MCF 10A (cell line): ENCODE measurements around the gene ZNF536. TPM values are rescaled to one million over a fixed set of nuclear protein-coding genes. Genes with fewer than 3 reads are reported as not detected.
"Not testable (repeated sequence)": the region's sequence is repeated elsewhere in the genome, so short reads cannot be mapped to it uniquely, and the experiment has no call there.

Experiments
- BruUV-seq: library from RNA; stranded (reverse); fragments of 400-500 nt; replicated peaks from 2 replicates; lab custom pipeline; 2021; lab: Mats Ljungman, UMichigan
- CTCF ChIA-PET: fragments of 300-600 bp; sonication (Branson Sonifier 250); formaldehyde crosslinking; extraction: SDS; loops from one replicate; lab custom pipeline; 2021; ENCODE audit warnings: antibody characterized with exemption, inconsistent platforms; lab: Yijun Ruan, JAX
- POLR2A ChIA-PET: fragments of 300-600, 350-650 bp; sonication (Branson Sonifier 250); formaldehyde crosslinking; extraction: SDS; loops from one replicate; lab custom pipeline; 2020; ENCODE audit warnings: antibody characterized with exemption, inconsistent platforms; lab: Yijun Ruan, JAX
- DNase-seq: peaks from one replicate; pipeline ENCODE4 v3.0.0-alpha.2; 2018; ENCODE audit not compliant: unreplicated experiment
- H3K27ac Mint-ChIP-seq: one replicate; pipeline ENCODE4 v1.8.0; 2022; ENCODE audit warnings: mild to moderate bottlenecking, low read depth, mixed read lengths; ENCODE audit not compliant: unreplicated experiment
- H3K27me3 Mint-ChIP-seq: one replicate; pipeline ENCODE4 v1.8.0; 2022; ENCODE audit warnings: mixed read lengths; ENCODE audit not compliant: insufficient read depth, unreplicated experiment
- H3K36me3 Mint-ChIP-seq: one replicate; pipeline ENCODE4 v1.8.0; 2022; ENCODE audit warnings: mild to moderate bottlenecking, moderate library complexity, mixed read lengths; ENCODE audit not compliant: insufficient read depth, unreplicated experiment
- H3K4me1 Mint-ChIP-seq: one replicate; pipeline ENCODE4 v1.8.0; 2022; ENCODE audit warnings: mixed read lengths; ENCODE audit not compliant: insufficient read depth, unreplicated experiment
- H3K4me3 Mint-ChIP-seq: one replicate; pipeline ENCODE4 v1.8.0; 2022; ENCODE audit warnings: mild to moderate bottlenecking, moderate library complexity, mixed read lengths; ENCODE audit not compliant: unreplicated experiment
- H3K9me3 Mint-ChIP-seq: one replicate; pipeline ENCODE4 v1.8.0; 2022; ENCODE audit warnings: mixed read lengths; ENCODE audit not compliant: unreplicated experiment
- CTCF ChIP-seq: fragments of 200-600 bp; IDR thresholded peaks from one replicate; pipeline ENCODE4 v1.8.0; 2022; ENCODE audit warnings: antibody characterized with exemption, mild to moderate bottlenecking; ENCODE audit not compliant: unreplicated experiment
- intact Hi-C: fragments of 100-400 bp; cut with micrococcal nuclease; formaldehyde crosslinking; loops from 2 replicates; pipeline ENCODE4 v1.14.1; 2022
- total RNA-seq: library from RNA; stranded (reverse); gene quantifications from 2 replicates; pipeline ENCODE4 v1.2.3, GENCODE V29; 2022

Gene ZNF536
- total RNA-seq, 1 experiment from 2014 or later = not detected

- TF ChIP-seq CTCF = no peak
- POLR2A ChIA-PET = no interaction called here
- peaks cover 18% of the 10 kb centered on the region for H3K9me3 Mint-ChIP-seq
- intact Hi-C loops = no loop called here
- no peak overlapping the region for H3K27ac Mint-ChIP-seq
- no peaks in the 10 kb centered on the region for H3K27me3 Mint-ChIP-seq
- CTCF ChIA-PET = interaction anchor here (0.6 kb wide), 1 partner anchor 11 kb away, joined by 5 read pairs; no protein-coding TSS in a partner anchor
- H3K4me3 Mint-ChIP-seq = no peak overlapping the region
- BruUV-seq = no TSS peak
- no peaks in the 10 kb centered on the region for H3K4me1 Mint-ChIP-seq
- DNase-seq = no peak
- H3K36me3 Mint-ChIP-seq = no peaks in the 10 kb centered on the region
These were observed 27.4 kb upstream of the ZNF536 start for GRCh38 chr19:30344446-30345425.

GRCh38 chr19:30345686-30346085 lies 26.5 kb upstream of the ZNF536 start:
- no peak for DNase-seq
- no peaks in the 10 kb centered on the region for H3K27me3 Mint-ChIP-seq
- BruUV-seq = no TSS peak
- ChIA-PET CTCF (no interaction called here), POLR2A (no interaction called here)
- no peaks in the 10 kb centered on the region for H3K4me1 Mint-ChIP-seq
- H3K4me3 Mint-ChIP-seq = no peak overlapping the region
- TF ChIP-seq CTCF = no peak
- H3K36me3 Mint-ChIP-seq = no peaks in the 10 kb centered on the region
- no peak overlapping the region for H3K27ac Mint-ChIP-seq
- H3K9me3 Mint-ChIP-seq = peaks cover 18% of the 10 kb centered on the region
- intact Hi-C loops = no loop called here

- POLR2A ChIA-PET, H3K4me3 Mint-ChIP-seq, H3K27me3 Mint-ChIP-seq, intact Hi-C loops, BruUV-seq, H3K36me3 Mint-ChIP-seq, H3K27ac Mint-ChIP-seq, H3K4me1 Mint-ChIP-seq, CTCF ChIA-PET, DNase-seq: not testable (repeated sequence)
- H3K9me3 Mint-ChIP-seq = peaks cover 18% of the 10 kb centered on the region
These were observed 25.7 kb upstream of the ZNF536 start for GRCh38 chr19:30346468-30346867.

DNA sequence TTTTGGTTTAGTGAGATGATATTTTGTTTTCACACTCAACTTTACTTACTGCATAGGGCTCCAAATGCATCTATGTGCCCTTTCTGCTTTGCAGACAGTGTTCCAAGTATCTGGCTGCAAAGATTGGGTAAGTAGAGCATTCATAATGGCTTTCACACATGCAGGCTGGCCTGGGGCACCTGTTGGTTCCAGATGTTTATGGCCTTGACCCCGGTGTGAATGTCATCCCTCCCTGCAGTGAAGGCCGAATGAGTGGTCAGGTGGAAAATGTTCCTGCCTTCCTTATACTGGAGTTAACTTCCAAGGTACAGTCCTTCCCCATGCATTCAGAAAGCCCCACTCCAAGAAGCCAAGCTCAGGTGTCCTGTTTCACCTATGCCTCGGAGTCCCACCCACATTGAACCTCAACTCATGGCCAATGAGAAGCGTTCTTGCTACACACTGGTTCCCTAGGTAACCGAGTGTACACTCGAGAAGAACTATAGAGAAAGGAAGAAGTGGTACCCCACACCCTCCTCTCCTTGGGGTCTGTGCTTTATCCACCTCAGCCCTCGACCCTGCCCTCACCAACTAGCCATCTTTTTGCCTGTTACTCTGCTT lies 23.0 kb upstream of the ZNF536 start:
- Mint-ChIP-seq H3K36me3 (no peaks in the 10 kb centered on the region), H3K4me1 (no peaks in the 10 kb centered on the region), H3K27ac (no peak overlapping the region), H3K9me3 (peaks cover 18% of the 10 kb centered on the region), H3K27me3 (no peaks in the 10 kb centered on the region), H3K4me3 (no peak overlapping the region)
- ChIA-PET CTCF (no interaction called here), POLR2A (no interaction called here)
- TF ChIP-seq CTCF = no peak
- no peak for DNase-seq
- intact Hi-C loops = no loop called here
- BruUV-seq = no TSS peak
